DOHH2 (cell line): Measurements from ENCODE around the gene FIBCD1.

ENCODE experiments used
- H3F3A ChIP-seq: fragments of 200-600 bp; sonication (generic), shearing (Covaris generic); 2 replicates; pipeline ENCODE4 v1.6.0; 2016; ENCODE audit warnings: antibody characterized with exemption, mild to moderate bottlenecking; ENCODE audit not compliant: control insufficient read depth, insufficient read depth
- H3K27ac ChIP-seq: fragments of 200-600 bp; sonication (generic); 2 replicates; pipeline ENCODE4 v1.5.1; 2014; ENCODE audit warnings: low read depth, mild to moderate bottlenecking, low read length, moderate library complexity
- H3K27me3 ChIP-seq: fragments of 200-600 bp; sonication (generic); 2 replicates; pipeline ENCODE4 v1.6.1; 2014; ENCODE audit warnings: mild to moderate bottlenecking, low read length, mixed read lengths; ENCODE audit not compliant: control insufficient read depth
- H3K36me3 ChIP-seq: fragments of 200-600 bp; sonication (generic); 2 replicates; pipeline ENCODE4 v1.6.1; 2014; ENCODE audit warnings: mild to moderate bottlenecking, low read length, moderate library complexity, mixed read lengths; ENCODE audit not compliant: control insufficient read depth
- H3K4me1 ChIP-seq: fragments of 200-600 bp; sonication (generic); 2 replicates; pipeline ENCODE4 v1.6.1; 2014; ENCODE audit warnings: mild to moderate bottlenecking, low read length, mixed read lengths; ENCODE audit not compliant: control insufficient read depth
- H3K4me2 ChIP-seq: fragments of 200-600 bp; sonication (generic); 2 replicates; pipeline ENCODE4 v1.6.0; 2014; ENCODE audit warnings: mild to moderate bottlenecking, low read length, moderate library complexity
- H3K4me3 ChIP-seq: fragments of 200-600 bp; sonication (generic); 2 replicates; pipeline ENCODE4 v1.5.1; 2014; ENCODE audit warnings: mild to moderate bottlenecking, low read length, mixed read lengths
- H3K79me2 ChIP-seq: fragments of 200-600 bp; sonication (generic); 2 replicates; pipeline ENCODE4 v1.6.1; 2014; ENCODE audit warnings: mild to moderate bottlenecking, low read length, mixed read lengths; ENCODE audit not compliant: control insufficient read depth
- H3K9me2 ChIP-seq: fragments of 200-600 bp; sonication (generic); replicated peaks from 2 replicates; pipeline ENCODE4 v1.6.1; 2014; ENCODE audit warnings: mild to moderate bottlenecking, low read length, mixed read lengths; ENCODE audit not compliant: control insufficient read depth
- H3K9me3 ChIP-seq: fragments of 200-600 bp; sonication (generic); 2 replicates; pipeline ENCODE4 v1.6.1; 2014; ENCODE audit warnings: antibody characterized with exemption, low read length, mixed read lengths; ENCODE audit not compliant: control insufficient read depth, insufficient read depth
- H4K20me1 ChIP-seq: fragments of 200-600 bp; sonication (generic); 2 replicates; pipeline ENCODE4 v1.6.0; 2014; ENCODE audit warnings: low read depth, mild to moderate bottlenecking, antibody characterized with exemption, low read length, moderate library complexity; ENCODE audit not compliant: control insufficient read depth, insufficient read depth
- EZH2phosphoT487 ChIP-seq: fragments of 200-600 bp; sonication (generic); IDR thresholded peaks from 2 replicates; pipeline ENCODE4 v1.6.1; 2017; ENCODE audit warnings: borderline replicate concordance, mild to moderate bottlenecking, antibody characterized with exemption, low read length, moderate library complexity, mixed read lengths
- TF ChIP-seq, protein P1 (sequence below): fragments of 200-600 bp; sonication (generic); IDR thresholded peaks from one replicate; pipeline ENCODE4 v1.5.1; 2014; ENCODE audit warnings: antibody characterized with exemption, mild to moderate bottlenecking, low read depth, low read length; ENCODE audit not compliant: poor library complexity, severe bottlenecking

Gene FIBCD1

DNA sequence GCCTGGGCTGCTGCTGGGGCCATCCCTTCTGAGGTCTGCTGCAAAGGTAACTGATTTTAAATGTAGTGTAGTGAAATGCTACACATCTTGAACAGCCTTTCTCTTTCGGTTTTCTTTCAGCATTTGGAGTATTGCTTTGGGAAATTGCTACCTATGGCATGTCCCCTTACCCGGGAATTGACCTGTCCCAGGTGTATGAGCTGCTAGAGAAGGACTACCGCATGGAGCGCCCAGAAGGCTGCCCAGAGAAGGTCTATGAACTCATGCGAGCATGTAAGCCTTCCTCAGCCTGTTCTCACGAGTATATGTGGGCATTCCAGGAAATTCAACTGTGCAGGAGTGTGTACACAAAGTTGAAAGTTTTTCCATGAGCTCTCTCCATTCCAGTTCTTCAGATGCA is 60.8 kb downstream of the FIBCD1 start:
- no peaks in the 10 kb centered on the region for H3K9me3 ChIP-seq
- H4K20me1 ChIP-seq = no peaks in the 10 kb centered on the region
- H3K79me2 ChIP-seq = no peaks in the 10 kb centered on the region
- H3K36me3 ChIP-seq = peaks cover 46% of the 10 kb centered on the region
- no peaks in the 10 kb centered on the region for H3K9me2 ChIP-seq
- no peak overlapping the region for H3K4me3 ChIP-seq
- H3K27ac ChIP-seq = no peak overlapping the region
- H3K4me2 ChIP-seq = no peak overlapping the region
- H3K4me1 ChIP-seq = no peaks in the 10 kb centered on the region
- TF ChIP-seq EZH2phosphoT487 = no peak
- TF ChIP-seq, protein P1, sequence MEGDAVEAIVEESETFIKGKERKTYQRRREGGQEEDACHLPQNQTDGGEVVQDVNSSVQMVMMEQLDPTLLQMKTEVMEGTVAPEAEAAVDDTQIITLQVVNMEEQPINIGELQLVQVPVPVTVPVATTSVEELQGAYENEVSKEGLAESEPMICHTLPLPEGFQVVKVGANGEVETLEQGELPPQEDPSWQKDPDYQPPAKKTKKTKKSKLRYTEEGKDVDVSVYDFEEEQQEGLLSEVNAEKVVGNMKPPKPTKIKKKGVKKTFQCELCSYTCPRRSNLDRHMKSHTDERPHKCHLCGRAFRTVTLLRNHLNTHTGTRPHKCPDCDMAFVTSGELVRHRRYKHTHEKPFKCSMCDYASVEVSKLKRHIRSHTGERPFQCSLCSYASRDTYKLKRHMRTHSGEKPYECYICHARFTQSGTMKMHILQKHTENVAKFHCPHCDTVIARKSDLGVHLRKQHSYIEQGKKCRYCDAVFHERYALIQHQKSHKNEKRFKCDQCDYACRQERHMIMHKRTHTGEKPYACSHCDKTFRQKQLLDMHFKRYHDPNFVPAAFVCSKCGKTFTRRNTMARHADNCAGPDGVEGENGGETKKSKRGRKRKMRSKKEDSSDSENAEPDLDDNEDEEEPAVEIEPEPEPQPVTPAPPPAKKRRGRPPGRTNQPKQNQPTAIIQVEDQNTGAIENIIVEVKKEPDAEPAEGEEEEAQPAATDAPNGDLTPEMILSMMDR = no peak
- H3K27me3 ChIP-seq = no peaks in the 10 kb centered on the region
- no peaks in the 10 kb centered on the region for H3F3A ChIP-seq

DNA sequence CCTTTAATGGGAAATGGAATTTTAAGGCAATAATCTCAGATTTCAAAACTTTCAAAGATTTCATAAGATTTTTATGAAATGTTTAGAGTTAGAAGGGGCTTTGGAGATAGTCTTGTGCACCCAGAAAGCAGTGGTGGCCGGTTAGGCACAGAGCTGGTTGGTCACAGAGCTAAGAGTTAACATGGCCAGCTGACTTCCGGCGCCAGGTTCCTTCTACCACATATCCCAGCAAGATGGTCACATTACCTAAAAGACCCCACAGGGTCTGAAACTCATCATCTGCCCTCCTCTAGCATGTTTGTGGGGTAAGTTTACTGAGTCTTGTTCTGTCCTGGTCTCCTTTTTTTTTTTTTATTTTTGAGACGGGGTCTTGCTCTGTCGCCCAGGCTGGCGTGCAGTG is 61.7 kb downstream of the FIBCD1 start:
- H3K9me2 ChIP-seq = no peaks in the 10 kb centered on the region
- no peaks in the 10 kb centered on the region for H3K79me2 ChIP-seq
- H4K20me1 ChIP-seq = no peaks in the 10 kb centered on the region
- no peaks in the 10 kb centered on the region for H3K4me1 ChIP-seq
- H3K36me3 ChIP-seq = peaks cover 56% of the 10 kb centered on the region
- no peak overlapping the region for H3K4me2 ChIP-seq
- H3K4me3 ChIP-seq = no peak overlapping the region
- no peak for TF ChIP-seq EZH2phosphoT487
- TF ChIP-seq, protein P1 = no peak
- H3K27ac ChIP-seq = no peak overlapping the region
- no peaks in the 10 kb centered on the region for H3K27me3 ChIP-seq
- no peaks in the 10 kb centered on the region for H3K9me3 ChIP-seq
- no peaks in the 10 kb centered on the region for H3F3A ChIP-seq

DNA sequence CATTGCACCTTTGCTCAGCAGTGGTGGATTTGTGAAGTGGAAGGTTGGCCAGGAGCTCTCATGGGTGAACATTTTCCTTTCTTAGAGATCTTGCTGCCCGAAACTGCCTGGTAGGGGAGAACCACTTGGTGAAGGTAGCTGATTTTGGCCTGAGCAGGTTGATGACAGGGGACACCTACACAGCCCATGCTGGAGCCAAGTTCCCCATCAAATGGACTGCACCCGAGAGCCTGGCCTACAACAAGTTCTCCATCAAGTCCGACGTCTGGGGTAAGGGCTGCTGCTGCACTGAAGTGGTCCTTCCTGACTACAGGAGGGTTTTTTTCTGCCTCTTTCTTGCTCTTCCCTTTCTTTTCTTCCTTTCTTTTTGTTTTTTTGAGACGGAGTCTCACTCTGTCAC is 64.3 kb downstream of the FIBCD1 start:
- Histone ChIP-seq H4K20me1 (no peaks in the 10 kb centered on the region), H3K4me1 (peaks cover 6% of the 10 kb centered on the region; the same call in 1 of the 2 replicates), H3K4me3 (no peak overlapping the region), H3K4me2 (no peak overlapping the region), H3K36me3 (peaks cover 45% of the 10 kb centered on the region), H3K9me2 (no peaks in the 10 kb centered on the region), H3K27ac (no peak overlapping the region), H3F3A (no peaks in the 10 kb centered on the region), H3K27me3 (no peaks in the 10 kb centered on the region), H3K9me3 (no peaks in the 10 kb centered on the region), H3K79me2 (no peaks in the 10 kb centered on the region)
- no peak for TF ChIP-seq EZH2phosphoT487
- TF ChIP-seq, protein P1 = no peak

DNA sequence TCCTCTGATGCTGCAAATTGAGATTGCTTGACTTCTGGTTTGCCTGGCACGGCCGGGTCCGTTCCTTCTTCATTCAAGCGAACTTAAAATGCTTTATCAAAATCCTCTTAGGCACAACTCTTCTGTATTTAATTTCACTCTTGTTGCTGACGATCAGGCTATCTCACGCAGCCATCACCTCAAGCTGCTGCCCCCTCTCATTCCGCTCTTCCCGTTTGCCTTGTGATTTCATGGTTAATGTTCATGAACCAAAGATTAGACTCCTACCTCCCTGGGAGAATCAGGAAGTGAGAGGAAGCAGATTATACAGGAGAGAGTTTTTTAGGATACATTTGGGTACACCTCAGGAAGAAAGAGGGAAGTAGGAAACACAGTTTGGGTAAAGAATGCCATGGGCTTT is 65.1 kb downstream of the FIBCD1 start:
- Histone ChIP-seq H3K4me2 (no peak overlapping the region), H3K36me3 (peaks cover 38% of the 10 kb centered on the region), H3K9me3 (no peaks in the 10 kb centered on the region), H4K20me1 (no peaks in the 10 kb centered on the region), H3K4me3 (no peak overlapping the region), H3K27me3 (no peaks in the 10 kb centered on the region), H3K9me2 (no peaks in the 10 kb centered on the region), H3K27ac (no peak overlapping the region), H3K4me1 (peaks cover 6% of the 10 kb centered on the region; the same call in 1 of the 2 replicates), H3F3A (0 out of 2 replicates have a peak, but pooled peaks cover 3% of the 10 kb centered on the region), H3K79me2 (no peaks in the 10 kb centered on the region)
- TF ChIP-seq, protein P1 = no peak
- TF ChIP-seq EZH2phosphoT487 = no peak
